K562 (cell line): ENCODE results near the gene GYPC. TPM values are rescaled to one million over a fixed set of nuclear protein-coding genes. Genes with fewer than 3 reads are reported as not detected.
A peak's percentile ranks its signal among the peaks of the same experiment; 100 is the strongest.

Experiments
- CEBPG ChIP-seq, 3 experiments: fragments of 200-800 bp in 1 of 3; sonication (Bioruptor generic) in 1 of 3; sonication (generic) in 1 of 3; formaldehyde crosslinking in 1 of 3; IDR thresholded peaks in 2 of 3; conservative IDR thresholded peaks in 1 of 3; 2 replicates each; pipeline versions ENCODE4 v1.6.1 to v1.8.0; 2016 to 2022; ENCODE audit warnings: missing compliant biosample characterization in 2 of 3, missing genetic modification characterization in 2 of 3, mild to moderate bottlenecking in 1 of 3, missing genetic modification reagents in 1 of 3
- E2F3 ChIP-seq: fragments of 250-450 bp; sonication (Bioruptor Pico); IDR thresholded peaks from 2 replicates; pipeline ENCODE4 v1.4.0; 2020; ENCODE audit warnings: mild to moderate bottlenecking
- HMGN3 ChIP-seq: IDR thresholded peaks from 2 replicates; pipeline ENCODE4 v1.6.1; 2011; ENCODE audit warnings: borderline replicate concordance, low read depth, mild to moderate bottlenecking, mixed read lengths, low read length; ENCODE audit not compliant: insufficient read length; ENCODE audit errors: extremely low read depth
- HNRNPLL ChIP-seq: fragments of 200-400 bp; formaldehyde crosslinking; IDR thresholded peaks from 2 replicates; pipeline ENCODE4 v1.6.1; 2017; ENCODE audit warnings: low read length, low read depth, mild to moderate bottlenecking; ENCODE audit not compliant: poor library complexity, severe bottlenecking
- KAT8 ChIP-seq: fragments of 450-650 bp; IDR thresholded peaks from 2 replicates; pipeline ENCODE4 v1.6.1; 2016; ENCODE audit warnings: low read depth, mild to moderate bottlenecking
- KDM5B ChIP-seq: fragments of 200-600 bp; sonication (generic); IDR thresholded peaks from 2 replicates; pipeline ENCODE4 v1.6.1; 2012; ENCODE audit warnings: low read depth, mild to moderate bottlenecking, moderate library complexity, low read length, control low read depth, inconsistent platforms; ENCODE audit not compliant: insufficient replicate concordance
- NFYB ChIP-seq: IDR thresholded peaks from 2 replicates; pipeline ENCODE4 v1.6.1; 2011; ENCODE audit warnings: mild to moderate bottlenecking, moderate library complexity; ENCODE audit not compliant: insufficient read length; ENCODE audit errors: extremely low read depth
- U2AF1 ChIP-seq: fragments of 200-400 bp; formaldehyde crosslinking; optimal IDR thresholded peaks from 2 replicates; pipeline ENCODE3; 2017; ENCODE audit warnings: mild to moderate bottlenecking, low read depth, low read length, moderate library complexity
- ZBED1 ChIP-seq: IDR thresholded peaks from 2 replicates; pipeline ENCODE4 v1.6.1; 2014
- ZFP1 ChIP-seq: fragments of 450-650 bp; formaldehyde crosslinking; IDR thresholded peaks from 2 replicates; pipeline ENCODE4 v1.4.0; 2020; ENCODE audit warnings: mild to moderate bottlenecking, mixed read lengths
- ZFX ChIP-seq: sonication (generic); formaldehyde crosslinking; IDR thresholded peaks from 2 replicates; pipeline ENCODE4 v1.8.0; 2022; ENCODE audit warnings: mild to moderate bottlenecking, missing genetic modification reagents, moderate library complexity
- ZNF12 ChIP-seq: sonication (generic); formaldehyde crosslinking; IDR thresholded peaks from 2 replicates; pipeline ENCODE4 v1.4.0; 2020; ENCODE audit warnings: mild to moderate bottlenecking, missing genetic modification reagents
- ZNF143 ChIP-seq: sonication (generic); formaldehyde crosslinking; IDR thresholded peaks from 2 replicates; pipeline ENCODE4 v1.9.0; 2022; ENCODE audit warnings: mild to moderate bottlenecking, missing genetic modification reagents
- ZNF224 ChIP-seq: sonication (generic); formaldehyde crosslinking; IDR thresholded peaks from 2 replicates; pipeline ENCODE4 v1.8.0; 2022; ENCODE audit warnings: mild to moderate bottlenecking, missing genetic modification reagents
- ZNF444 ChIP-seq: fragments of 250-450 bp; sonication (Bioruptor Pico); IDR thresholded peaks from 2 replicates; pipeline ENCODE4 v1.4.0; 2020; ENCODE audit warnings: mild to moderate bottlenecking, moderate library complexity
- ZNF695 ChIP-seq: fragments of 450-650 bp; formaldehyde crosslinking; IDR thresholded peaks from 2 replicates; pipeline ENCODE4 v1.4.0; 2020; ENCODE audit warnings: mild to moderate bottlenecking, moderate library complexity
- ZNF830 ChIP-seq: fragments of 250-450 bp; sonication (Bioruptor Pico); IDR thresholded peaks from 2 replicates; pipeline ENCODE4 v1.5.0; 2021; ENCODE audit warnings: mild to moderate bottlenecking
- polyA plus RNA-seq, 8 experiments: library from polyadenylated mRNA; depleted of rRNA in 4 of 8; stranded (reverse) in 5 of 8; unstranded in 3 of 8; fragments of >200 nt; fragmentation: Nextera tagmentation in 2 of 8; fragmentation: Illumina TruSeq in 1 of 8; extraction: Ambion mirVana in 2 of 8; extraction: Trizol in 1 of 8; gene quantifications; 2 replicates each; pipeline versions ENCODE4 v1.2.1 to v1.2.3, GENCODE V29; 2011 to 2014; ENCODE audit warnings: inconsistent platforms in 1 of 8, missing spikeins in 1 of 8
- total RNA-seq, 7 experiments: library from RNA; depleted of rRNA in 6 of 7; stranded (reverse); fragments of >200 nt in 6 of 7; fragmentation: Illumina TruSeq in 2 of 7; extraction: Trizol in 2 of 7; gene quantifications; 2 replicates each; pipeline versions ENCODE4 v1.2.1 to v1.2.3, GENCODE V29; 2011 to 2021; ENCODE audit warnings: low replicate concordance in 1 of 7
- TF ChIP-seq, protein P1 (sequence below), 3 experiments: fragments of 200-800 bp in 1 of 3; fragments of 250-450 bp in 1 of 3; fragments of 450-650 bp in 1 of 3; sonication (Bioruptor Pico) in 1 of 3; sonication (Bioruptor generic) in 1 of 3; formaldehyde crosslinking in 1 of 3; IDR thresholded peaks; 2 replicates each; pipeline versions ENCODE4 v1.6.1 to v1.8.0; 2016 to 2022; ENCODE audit warnings: mild to moderate bottlenecking in 2 of 3, missing genetic modification characterization in 2 of 3, missing compliant biosample characterization in 1 of 3, moderate library complexity in 1 of 3
- TF ChIP-seq, protein P2 (sequence below): sonication (generic); formaldehyde crosslinking; IDR thresholded peaks from 2 replicates; pipeline ENCODE4 v1.8.0; 2023; ENCODE audit warnings: mild to moderate bottlenecking, missing genetic modification reagents

The GYPC gene
- total and polyA plus RNA-seq, 9 of the 15 experiments (the other 6 are each of a cell fraction or from before 2014, with no cell fraction given), result 50.6 to 282 (median 194) TPM

DNA sequence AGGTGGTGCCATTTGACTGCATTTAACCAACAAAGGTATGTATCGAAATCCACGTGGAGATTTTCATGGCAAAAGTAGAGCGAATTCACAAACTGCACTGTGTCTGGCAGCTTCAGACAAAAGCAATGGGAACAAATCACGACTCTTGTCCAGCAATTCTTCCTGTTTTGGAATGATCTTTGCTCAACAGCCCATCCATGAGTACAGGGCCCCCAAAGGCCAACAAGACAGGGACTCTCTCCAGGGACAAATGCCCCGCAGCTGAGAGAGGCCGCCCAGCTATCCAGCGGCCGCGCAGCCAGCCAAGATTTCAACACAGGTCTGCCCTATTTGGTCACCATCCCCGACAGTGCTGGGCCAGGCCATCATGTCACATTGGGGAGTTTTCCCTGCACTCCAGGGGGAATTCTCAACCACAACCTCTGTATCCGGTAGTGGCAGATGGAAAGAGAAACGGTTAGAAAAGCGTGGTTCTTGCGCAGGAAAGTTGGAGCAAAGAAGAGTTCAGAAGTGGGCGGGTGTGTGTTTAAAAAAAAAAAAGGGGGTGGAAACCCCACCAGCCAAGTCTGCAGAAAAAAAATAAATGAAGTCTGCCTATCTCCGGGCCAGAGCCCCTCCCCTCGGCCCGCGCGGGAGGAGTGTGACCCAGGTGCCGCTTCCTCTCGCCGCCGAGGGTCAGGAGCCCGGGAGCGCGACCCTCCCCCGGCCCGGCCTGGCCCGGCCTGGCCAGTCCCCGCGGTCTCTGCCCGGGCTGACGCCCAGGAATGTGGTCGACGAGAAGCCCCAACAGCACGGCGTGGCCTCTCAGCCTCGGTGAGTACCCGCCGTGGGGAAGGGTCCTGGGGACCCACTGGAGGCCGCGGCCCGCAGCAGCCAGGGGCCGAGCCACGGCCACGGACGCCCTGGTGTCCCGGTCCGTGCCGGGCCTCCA lies at the start of gene GYPC (continued):
- TF ChIP-seq CEBPG (CRISPR knock-in tag; IDR thresholded peaks at IDR 0.05), result no peak
- TF ChIP-seq CEBPG (tag; conservative IDR thresholded peaks at IDR 0.05 in 1 of 2, IDR thresholded peaks at IDR 0.05 in 1 of 2), result peak; percentile 43 to 88; a peak in 3 of 4 replicates
- peak; percentile 87 for TF ChIP-seq ZFX (CRISPR knock-in tag)
- TF ChIP-seq ZNF695, result no peak
- TF ChIP-seq KDM5B, result peak; percentile 57
- TF ChIP-seq NFYB, result no peak
- TF ChIP-seq, protein P1, sequence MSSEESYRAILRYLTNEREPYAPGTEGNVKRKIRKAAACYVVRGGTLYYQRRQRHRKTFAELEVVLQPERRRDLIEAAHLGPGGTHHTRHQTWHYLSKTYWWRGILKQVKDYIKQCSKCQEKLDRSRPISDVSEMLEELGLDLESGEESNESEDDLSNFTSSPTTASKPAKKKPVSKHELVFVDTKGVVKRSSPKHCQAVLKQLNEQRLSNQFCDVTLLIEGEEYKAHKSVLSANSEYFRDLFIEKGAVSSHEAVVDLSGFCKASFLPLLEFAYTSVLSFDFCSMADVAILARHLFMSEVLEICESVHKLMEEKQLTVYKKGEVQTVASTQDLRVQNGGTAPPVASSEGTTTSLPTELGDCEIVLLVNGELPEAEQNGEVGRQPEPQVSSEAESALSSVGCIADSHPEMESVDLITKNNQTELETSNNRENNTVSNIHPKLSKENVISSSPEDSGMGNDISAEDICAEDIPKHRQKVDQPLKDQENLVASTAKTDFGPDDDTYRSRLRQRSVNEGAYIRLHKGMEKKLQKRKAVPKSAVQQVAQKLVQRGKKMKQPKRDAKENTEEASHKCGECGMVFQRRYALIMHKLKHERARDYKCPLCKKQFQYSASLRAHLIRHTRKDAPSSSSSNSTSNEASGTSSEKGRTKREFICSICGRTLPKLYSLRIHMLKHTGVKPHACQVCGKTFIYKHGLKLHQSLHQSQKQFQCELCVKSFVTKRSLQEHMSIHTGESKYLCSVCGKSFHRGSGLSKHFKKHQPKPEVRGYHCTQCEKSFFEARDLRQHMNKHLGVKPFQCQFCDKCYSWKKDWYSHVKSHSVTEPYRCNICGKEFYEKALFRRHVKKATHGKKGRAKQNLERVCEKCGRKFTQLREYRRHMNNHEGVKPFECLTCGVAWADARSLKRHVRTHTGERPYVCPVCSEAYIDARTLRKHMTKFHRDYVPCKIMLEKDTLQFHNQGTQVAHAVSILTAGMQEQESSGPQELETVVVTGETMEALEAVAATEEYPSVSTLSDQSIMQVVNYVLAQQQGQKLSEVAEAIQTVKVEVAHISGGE (CRISPR knock-in tag; IDR thresholded peaks at IDR 0.05), result 0 out of 6 replicates have a peak, but pooled peaks of 1 of the 3 experiments have one; percentile 25
- no peak for TF ChIP-seq ZNF224 (CRISPR knock-in tag)
- TF ChIP-seq ZNF12 (CRISPR knock-in tag), result no peak
- TF ChIP-seq ZNF444 (CRISPR knock-in tag), result no peak
- TF ChIP-seq U2AF1, result peak; percentile 37
- TF ChIP-seq, protein P2, sequence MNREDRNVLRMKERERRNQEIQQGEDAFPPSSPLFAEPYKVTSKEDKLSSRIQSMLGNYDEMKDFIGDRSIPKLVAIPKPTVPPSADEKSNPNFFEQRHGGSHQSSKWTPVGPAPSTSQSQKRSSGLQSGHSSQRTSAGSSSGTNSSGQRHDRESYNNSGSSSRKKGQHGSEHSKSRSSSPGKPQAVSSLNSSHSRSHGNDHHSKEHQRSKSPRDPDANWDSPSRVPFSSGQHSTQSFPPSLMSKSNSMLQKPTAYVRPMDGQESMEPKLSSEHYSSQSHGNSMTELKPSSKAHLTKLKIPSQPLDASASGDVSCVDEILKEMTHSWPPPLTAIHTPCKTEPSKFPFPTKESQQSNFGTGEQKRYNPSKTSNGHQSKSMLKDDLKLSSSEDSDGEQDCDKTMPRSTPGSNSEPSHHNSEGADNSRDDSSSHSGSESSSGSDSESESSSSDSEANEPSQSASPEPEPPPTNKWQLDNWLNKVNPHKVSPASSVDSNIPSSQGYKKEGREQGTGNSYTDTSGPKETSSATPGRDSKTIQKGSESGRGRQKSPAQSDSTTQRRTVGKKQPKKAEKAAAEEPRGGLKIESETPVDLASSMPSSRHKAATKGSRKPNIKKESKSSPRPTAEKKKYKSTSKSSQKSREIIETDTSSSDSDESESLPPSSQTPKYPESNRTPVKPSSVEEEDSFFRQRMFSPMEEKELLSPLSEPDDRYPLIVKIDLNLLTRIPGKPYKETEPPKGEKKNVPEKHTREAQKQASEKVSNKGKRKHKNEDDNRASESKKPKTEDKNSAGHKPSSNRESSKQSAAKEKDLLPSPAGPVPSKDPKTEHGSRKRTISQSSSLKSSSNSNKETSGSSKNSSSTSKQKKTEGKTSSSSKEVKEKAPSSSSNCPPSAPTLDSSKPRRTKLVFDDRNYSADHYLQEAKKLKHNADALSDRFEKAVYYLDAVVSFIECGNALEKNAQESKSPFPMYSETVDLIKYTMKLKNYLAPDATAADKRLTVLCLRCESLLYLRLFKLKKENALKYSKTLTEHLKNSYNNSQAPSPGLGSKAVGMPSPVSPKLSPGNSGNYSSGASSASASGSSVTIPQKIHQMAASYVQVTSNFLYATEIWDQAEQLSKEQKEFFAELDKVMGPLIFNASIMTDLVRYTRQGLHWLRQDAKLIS, result 0 out of 2 replicates have a peak, but pooled peaks have one; percentile 63
- no peak for TF ChIP-seq E2F3 (CRISPR knock-in tag)
- TF ChIP-seq ZNF830 (CRISPR knock-in tag), result no peak
- peak; percentile 27 for TF ChIP-seq HNRNPLL
- TF ChIP-seq KAT8, result no peak
- TF ChIP-seq ZBED1, result no peak
- TF ChIP-seq ZNF143, result no peak
- TF ChIP-seq ZFP1 (CRISPR knock-in tag), result no peak
- TF ChIP-seq HMGN3, result peak; percentile 33
